ENCODE measurements around the gene NR3C2.

GRCh38 chr4:148062301-148062950 lies 379.8 kb downstream of the NR3C2 start:
- TF ChIP-seq POLR2AphosphoS5 (IDR thresholded peaks at IDR 0.05; ENCODE audit: borderline replicate concordance, low read depth, low read length): no peak
- no peak for TF ChIP-seq EZH2 (IDR thresholded peaks at IDR 0.05)
